SK-N-MC (cell line): ENCODE results near the gene VWA8.

Experiments used
- EZH2 ChIP-seq: fragments of 200-600 bp; sonication (generic); IDR thresholded peaks from one replicate; pipeline ENCODE4 v1.6.1; 2017; ENCODE audit warnings: antibody characterized with exemption
- POLR2AphosphoS5 ChIP-seq: IDR thresholded peaks from 2 replicates; pipeline ENCODE4 v1.6.1; 2012; ENCODE audit warnings: mild to moderate bottlenecking, low read depth, low read length, borderline replicate concordance

DNA sequence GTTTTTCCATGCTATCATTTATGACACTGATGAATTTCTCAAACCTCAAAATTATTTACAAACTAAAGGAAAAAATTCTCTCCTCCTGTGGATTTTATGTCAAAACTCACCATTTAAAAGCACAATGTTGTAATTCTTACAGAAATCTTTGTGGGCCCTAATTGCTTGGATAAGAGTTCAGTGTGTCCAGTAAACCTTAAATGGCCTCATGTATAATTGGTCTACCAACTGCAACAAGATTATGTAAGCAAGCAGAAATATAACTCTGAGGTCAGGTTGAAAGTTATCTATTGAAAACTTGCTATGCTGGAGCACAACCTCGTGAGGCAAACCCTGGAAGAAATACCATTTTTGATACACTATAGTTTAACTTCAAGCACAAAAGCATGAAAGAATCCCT is 22.0 kb downstream of the VWA8 start:
- no peak for TF ChIP-seq EZH2
- TF ChIP-seq POLR2AphosphoS5, result no peak
